ENCODE data around the gene BCL7B.

DNA sequence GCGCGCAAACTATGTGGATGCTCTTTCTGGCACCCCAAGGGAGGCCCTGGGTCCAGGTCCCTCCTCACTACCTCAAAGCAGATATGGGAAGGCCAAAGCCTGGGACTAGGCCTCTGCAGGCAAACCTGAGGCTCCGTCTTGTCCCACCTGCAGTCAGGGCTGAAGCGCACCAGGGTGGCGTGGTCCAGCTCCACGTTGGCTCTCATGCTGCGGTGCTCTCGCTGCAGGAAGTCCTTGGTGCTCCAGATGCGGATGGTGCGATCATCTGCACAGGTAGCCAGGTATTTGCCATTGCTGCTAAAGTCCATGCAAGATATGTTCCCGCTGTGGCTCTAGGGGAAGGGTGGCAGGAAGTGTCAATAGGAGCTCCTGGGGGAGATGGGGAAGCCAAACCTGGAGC is 16.3 kb upstream of the BCL7B start:
- TF ChIP-seq CTCF (IDR thresholded peaks at IDR 0.05) (no peak), POLR2AphosphoS5 (IDR thresholded peaks at IDR 0.05; ENCODE audit: low read depth, low read length) (no peak), TCF7L2 (IDR thresholded peaks at IDR 0.05; ENCODE audit: low read depth, low read length) (no peak)

Data from Panc1 (cell line).